ENCODE measurements around the gene NRARP. TPM values are rescaled to one million over a fixed set of nuclear protein-coding genes. Genes with fewer than 3 reads are reported as not detected.

NRARP gene
- total RNA-seq, 1 experiment from 2014 or later: 23.8 TPM

DNA sequence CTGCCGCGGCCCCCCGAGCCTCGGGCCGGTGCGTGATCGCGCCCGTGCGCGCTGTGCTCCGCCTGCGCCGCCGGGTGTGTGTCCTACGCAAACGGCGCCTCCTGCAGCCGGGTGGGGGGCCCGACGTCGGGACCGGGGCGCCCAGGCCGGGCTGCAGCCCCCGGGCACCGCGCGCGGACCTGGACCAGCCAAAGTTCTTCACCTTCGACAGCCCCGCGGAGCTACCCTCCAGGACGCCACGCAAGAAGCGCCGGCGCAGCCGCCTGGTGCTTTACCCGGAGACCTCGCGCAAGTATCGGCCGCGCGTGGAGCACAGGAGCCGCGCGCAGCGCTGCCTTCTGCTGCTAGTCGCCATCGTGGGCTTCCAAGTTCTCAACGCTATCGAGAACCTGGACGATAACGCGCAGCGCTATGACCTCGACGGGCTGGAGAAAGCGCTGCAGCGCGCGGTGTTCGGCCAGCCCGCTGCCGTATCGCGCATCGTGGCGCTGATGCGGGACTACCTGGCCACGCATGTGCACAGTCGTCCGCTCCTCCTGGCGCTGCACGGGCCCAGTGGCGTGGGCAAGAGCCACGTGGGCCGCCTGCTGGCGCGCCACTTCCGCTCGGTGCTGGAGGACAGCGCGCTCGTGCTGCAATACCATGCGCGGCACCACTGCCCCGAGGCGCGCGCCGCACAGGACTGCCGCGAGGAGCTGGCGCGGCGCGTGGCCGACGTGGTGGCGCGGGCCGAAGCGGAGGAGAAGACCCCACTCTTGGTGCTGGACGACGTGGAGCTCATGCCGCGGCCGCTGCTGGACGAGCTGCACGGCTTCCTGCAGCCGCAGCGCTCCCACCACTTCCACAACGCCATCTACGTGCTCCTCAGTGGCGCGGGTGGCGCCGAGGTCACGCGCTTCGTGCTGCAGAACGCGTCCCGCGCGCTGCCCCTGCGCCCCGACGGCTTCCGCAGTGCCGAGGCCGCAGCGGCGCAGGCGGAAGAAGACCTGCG, 23.1 kb downstream of the NRARP start:
- H3K27me3 Mint-ChIP-seq (ENCODE audit: low read depth): peaks cover 14% of the 10 kb centered on the region
- H3K9me3 Mint-ChIP-seq: no peaks in the 10 kb centered on the region
- Histone ChIP-seq H2BK20ac (ENCODE audit: low read depth, low read length, poor library complexity, severe bottlenecking) (no peak overlapping the region), H3K79me2 (ENCODE audit: insufficient read depth, low read length) (no peaks in the 10 kb centered on the region), H3K23me2 (ENCODE audit: insufficient read length, low read depth, low read length, poor library complexity, severe bottlenecking) (peaks cover 12% of the 10 kb centered on the region), H4K5ac (ENCODE audit: insufficient read length, low read depth, low read length) (no peak overlapping the region), H3K27ac (ENCODE audit: insufficient read length, low read depth, low read length) (no peak overlapping the region), H3K9ac (ENCODE audit: extremely low read depth, insufficient read length, low read length) (no peak overlapping the region), H3K56ac (ENCODE audit: insufficient read length, low read depth, low read length) (no peak overlapping the region), H3K14ac (ENCODE audit: insufficient read depth, low read length) (no peak overlapping the region), H2BK5ac (ENCODE audit: insufficient read length, low read length) (no peak overlapping the region), H2AFZ (ENCODE audit: low read length) (no peak overlapping the region), H4K91ac (ENCODE audit: insufficient read length, low read depth, low read length) (no peak overlapping the region), H2AK5ac (ENCODE audit: insufficient read length, low read length) (no peak overlapping the region), H3K23ac (ENCODE audit: insufficient read length, low read depth, low read length) (no peak overlapping the region), H4K20me1 (ENCODE audit: control insufficient read depth, insufficient read depth, insufficient read length) (no peaks in the 10 kb centered on the region), H3T11ph (ENCODE audit: low read length) (no peak overlapping the region), H3K4me2 (ENCODE audit: insufficient read depth, insufficient read length, low read length) (no peak overlapping the region), H3K18ac (ENCODE audit: insufficient read length, low read depth, low read length) (no peak overlapping the region), H3K4ac (ENCODE audit: low read depth, low read length) (no peak overlapping the region), H2BK15ac (ENCODE audit: low read depth, low read length) (no peak overlapping the region), H2BK12ac (ENCODE audit: insufficient read length, low read depth, low read length) (no peak overlapping the region), H4K8ac (replicated peaks; ENCODE audit: insufficient read length, low read depth, low read length) (no peak overlapping the region), H3K9me3 (ENCODE audit: control insufficient read depth, low read depth, low read length) (no peaks in the 10 kb centered on the region), H3K27me3 (ENCODE audit: insufficient read depth, low read length) (no peaks in the 10 kb centered on the region), H2BK120ac (ENCODE audit: low read depth, low read length, poor library complexity, severe bottlenecking) (no peak overlapping the region), H3K4me1 (ENCODE audit: insufficient read depth, low read length) (no peaks in the 10 kb centered on the region), H3K79me1 (ENCODE audit: insufficient read depth, low read depth, low read length, poor library complexity, severe bottlenecking) (no peaks in the 10 kb centered on the region)
- TF ChIP-seq, protein P1, sequence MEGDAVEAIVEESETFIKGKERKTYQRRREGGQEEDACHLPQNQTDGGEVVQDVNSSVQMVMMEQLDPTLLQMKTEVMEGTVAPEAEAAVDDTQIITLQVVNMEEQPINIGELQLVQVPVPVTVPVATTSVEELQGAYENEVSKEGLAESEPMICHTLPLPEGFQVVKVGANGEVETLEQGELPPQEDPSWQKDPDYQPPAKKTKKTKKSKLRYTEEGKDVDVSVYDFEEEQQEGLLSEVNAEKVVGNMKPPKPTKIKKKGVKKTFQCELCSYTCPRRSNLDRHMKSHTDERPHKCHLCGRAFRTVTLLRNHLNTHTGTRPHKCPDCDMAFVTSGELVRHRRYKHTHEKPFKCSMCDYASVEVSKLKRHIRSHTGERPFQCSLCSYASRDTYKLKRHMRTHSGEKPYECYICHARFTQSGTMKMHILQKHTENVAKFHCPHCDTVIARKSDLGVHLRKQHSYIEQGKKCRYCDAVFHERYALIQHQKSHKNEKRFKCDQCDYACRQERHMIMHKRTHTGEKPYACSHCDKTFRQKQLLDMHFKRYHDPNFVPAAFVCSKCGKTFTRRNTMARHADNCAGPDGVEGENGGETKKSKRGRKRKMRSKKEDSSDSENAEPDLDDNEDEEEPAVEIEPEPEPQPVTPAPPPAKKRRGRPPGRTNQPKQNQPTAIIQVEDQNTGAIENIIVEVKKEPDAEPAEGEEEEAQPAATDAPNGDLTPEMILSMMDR (conservative IDR thresholded peaks at IDR 0.05): no peak
- H3K27ac Mint-ChIP-seq: no peak overlapping the region
- no peak overlapping the region for H3K4me3 Mint-ChIP-seq
- H3K36me3 Mint-ChIP-seq (ENCODE audit: insufficient read depth in 1 of 3, low read depth in 3 of 3): peaks cover 0 to 1% (median 0%) of the 10 kb centered on the region in 3 experiments; a peak in 2 of 7 replicates
- peak; percentile 42 for DNase-seq
- peaks cover 20 to 28% of the 10 kb centered on the region in 2 experiments for H3K4me1 Mint-ChIP-seq
- no CpG with 5 or more reads among the region's 139 CpGs for WGBS (ENCODE audit: extremely low coverage, insufficient read length, low lambda C conversion rate)
